HG03460 (cell line): ENCODE data around the gene LRRD1.
"Not testable (repeated sequence)": the region's sequence is repeated elsewhere in the genome, so short reads cannot be mapped to it uniquely, and the experiment has no call there.

Source experiments
- ATAC-seq: cut with Tn5 transposase; IDR thresholded peaks from one replicate; pipeline ENCODE4 v1.9.1; 2021; ENCODE audit not compliant: unreplicated experiment

Gene LRRD1

DNA sequence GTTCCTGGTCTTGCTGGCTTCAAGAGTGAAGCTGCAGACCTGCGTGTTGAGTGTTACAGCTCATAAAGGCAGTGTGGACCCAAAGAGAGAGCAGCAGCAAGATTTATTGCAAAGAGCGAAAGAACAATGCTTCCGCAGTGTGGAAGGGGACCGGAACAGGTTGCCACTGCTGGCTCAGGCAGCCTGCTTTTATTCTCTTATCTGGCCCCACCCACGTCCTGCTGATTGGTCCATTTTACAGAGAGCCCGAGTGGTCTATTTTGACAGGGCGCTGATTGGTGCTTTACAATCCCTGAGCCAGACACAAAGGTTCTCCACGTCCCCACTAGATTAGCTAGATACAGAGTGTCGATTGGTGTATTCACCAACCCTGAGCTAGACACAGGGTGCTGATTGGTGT is 36.2 kb downstream of the LRRD1 start:
- not testable (repeated sequence) for ATAC-seq

GRCh38 chr7:92141161-92141560 is 37.8 kb downstream of the LRRD1 start:
- no peak for ATAC-seq

DNA sequence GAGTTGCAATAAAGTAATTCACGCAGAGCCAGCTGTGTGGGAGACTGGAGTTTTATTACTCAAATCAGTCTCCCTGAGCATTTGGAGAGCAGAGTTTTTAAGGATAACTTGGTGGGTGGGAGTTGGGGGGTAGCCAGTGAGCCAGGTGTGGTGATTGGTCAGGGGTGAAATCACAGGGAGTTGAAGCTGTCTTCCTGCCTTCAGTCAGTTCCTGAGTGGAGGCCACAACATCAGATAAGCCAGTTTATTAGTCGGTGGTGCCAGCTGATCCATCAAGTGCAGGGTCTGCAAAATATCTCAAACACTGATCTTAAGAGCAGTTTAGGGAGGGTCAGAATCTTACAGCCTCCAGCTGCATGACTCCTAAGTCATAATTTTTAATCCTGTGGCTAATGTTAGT is 41.4 kb downstream of the LRRD1 start:
- ATAC-seq, result no peak

GRCh38 chr7:92135052-92135889 is 43.7 kb downstream of the LRRD1 start:
- ATAC-seq, result no peak

DNA sequence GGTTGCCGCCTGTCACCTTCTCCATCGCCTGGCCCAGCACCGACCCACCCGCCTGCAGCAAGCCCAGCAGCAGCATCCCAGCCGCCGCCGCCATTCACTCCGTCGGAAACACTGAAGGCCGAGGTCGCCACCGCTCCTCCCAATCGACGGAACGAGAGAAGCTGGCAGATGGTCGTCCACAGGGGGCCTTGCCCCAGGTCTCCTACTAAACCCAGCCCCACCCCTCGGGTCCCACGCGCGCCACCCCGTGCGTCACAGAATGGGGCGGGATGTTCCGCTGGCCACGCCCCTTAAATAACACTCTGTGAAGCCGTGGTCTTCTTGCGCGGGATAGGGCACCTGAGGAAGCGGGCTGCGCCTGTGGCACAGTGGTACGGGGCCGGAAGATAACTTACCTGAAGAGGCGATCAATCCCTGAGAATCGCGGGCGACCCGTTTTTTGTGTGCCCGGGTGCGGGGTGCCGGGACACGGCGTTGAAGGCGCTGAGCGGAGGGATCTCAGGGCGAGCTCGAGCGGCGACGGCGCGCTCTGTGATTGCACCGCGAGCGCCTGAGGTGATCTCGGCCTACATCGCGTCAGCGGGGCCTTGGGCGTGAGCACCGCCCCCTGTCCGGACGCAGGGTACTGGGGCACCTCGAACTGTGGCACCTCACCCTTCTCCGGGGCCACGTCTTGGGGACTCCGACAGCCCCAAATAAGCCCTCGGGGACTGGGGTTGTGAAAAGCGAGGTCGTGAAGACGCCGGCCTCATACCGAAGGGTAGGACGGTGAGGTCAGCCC is 44.5 kb downstream of the LRRD1 start, which contains the start of gene CYP51A1:
Gene CYP51A1 (minus strand): TSS at position 207 of the 781 bp plus-strand sequence. CDS start 113 bp downstream, at position 94.
- ATAC-seq, result peak; percentile 89

DNA sequence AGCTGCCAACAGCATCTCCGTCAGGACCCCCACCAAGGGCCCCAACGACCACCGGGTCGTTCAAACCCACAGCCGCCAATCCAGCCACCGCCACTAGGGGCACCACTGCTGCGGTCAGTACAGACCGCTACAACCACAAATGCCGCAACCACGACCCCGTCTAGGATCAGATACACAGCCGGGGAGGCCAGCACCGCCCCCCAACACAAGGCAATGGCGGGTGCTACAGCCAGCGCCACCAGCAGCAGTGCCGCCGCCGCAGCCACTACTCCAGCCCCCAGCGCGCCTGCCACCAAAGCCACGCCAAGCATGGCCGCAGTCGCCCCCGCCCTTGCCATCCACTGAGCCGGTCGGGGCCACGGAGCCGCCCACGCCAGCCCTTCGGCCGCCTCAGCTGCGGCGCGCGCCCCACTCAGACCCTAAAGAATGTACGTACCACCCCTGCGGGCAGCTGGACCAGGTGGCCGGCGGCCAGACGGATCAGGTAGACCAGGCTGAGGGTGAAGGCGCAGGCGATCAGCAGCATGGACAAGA is 45.1 kb downstream of the LRRD1 start:
- ATAC-seq, result peak; percentile 26

DNA sequence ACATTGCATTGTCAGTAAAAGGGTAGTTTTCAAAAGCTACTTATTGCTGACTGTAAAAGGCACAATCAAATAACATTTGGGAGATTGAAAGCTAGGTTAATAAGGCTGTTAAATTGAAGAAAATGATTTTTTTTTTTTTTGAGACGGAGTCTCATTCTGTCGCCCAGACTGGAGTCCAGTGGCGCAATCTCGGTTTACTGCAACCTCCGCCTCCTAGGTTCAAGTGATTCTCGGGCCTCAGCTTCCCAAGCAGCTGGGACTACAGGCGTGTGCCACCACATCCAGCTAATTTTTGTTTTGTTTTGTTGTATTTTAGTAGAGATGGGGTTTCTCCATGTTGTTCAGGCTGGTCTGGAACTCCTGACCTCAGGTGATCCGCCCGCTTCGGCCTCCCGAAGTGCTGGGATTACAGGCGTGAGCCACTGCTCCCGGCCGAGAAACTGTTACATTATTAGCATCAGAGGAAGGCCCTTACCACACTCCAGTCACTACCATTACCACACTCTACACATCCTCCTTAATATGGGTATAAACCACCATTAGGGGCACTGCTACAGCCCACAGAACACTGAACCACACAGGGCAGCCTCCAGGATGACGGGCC is 45.7 kb downstream of the LRRD1 start:
- ATAC-seq, result peak; percentile 18

- no peak for ATAC-seq
These were observed 47.1 kb downstream of the LRRD1 start for GRCh38 chr7:92131764-92132330.

- ATAC-seq, result no peak
These were observed 47.8 kb downstream of the LRRD1 start for GRCh38 chr7:92131093-92131492.

DNA sequence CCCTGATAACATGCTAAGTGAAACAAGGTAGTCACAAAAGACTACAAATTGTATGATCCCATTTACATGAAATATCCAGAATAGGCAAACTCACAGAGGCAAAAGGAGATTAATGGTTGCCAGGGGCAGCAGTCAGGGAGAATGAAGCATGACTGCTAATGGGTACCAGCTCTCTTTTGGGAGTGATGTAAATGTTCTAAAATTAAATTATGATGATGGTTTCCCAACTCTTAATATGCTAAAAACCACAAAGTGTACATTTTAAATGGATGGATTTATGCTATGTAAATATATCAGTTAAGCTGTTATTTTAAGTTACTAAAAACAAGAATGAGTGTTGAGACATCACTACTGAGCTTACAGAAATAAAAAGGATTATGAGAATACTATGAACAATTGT is 57.3 kb downstream of the LRRD1 start:
- no peak for ATAC-seq

- ATAC-seq, result no peak
These were observed 59.7 kb downstream of the LRRD1 start for GRCh38 chr7:92119213-92119759.

DNA sequence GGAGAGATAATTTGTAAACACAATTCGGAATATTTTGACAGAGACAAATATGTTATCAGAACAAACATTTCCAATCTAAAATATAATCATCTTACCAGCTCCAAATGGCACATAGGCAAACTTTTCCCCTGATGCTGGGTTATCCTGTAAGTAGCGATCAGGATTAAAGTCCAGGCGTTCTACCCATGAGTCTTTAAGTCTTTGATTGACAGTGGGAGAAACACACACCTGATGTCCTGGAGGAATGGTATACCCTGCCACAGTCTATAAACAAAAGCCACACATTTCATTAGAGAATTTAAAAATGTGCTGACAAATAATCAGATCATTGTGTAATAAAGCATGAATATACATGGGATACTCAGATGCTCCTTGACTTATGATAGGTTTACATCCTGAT is 62.0 kb downstream of the LRRD1 start:
- ATAC-seq, result no peak

GRCh38 chr7:92115821-92116220 is 63.1 kb downstream of the LRRD1 start:
- ATAC-seq, result no peak

DNA sequence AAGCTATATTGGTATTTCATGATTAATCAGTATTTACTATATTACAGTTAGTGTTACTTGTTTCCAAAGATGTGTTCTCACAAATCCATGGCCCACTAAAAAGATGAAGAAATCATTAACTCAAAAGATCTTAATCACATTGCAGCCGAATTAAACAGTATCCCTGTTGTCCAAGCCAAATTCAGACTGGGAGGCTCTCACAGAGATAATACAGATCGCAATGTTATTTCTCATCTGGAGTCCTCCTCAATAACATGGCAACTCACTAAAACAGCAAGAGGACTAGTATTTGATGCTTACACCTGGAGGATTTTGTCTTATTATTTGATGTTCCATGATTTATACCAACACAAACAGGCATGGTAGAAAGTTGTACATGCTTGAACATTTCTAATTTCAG is 68.1 kb downstream of the LRRD1 start:
- ATAC-seq, result no peak

DNA sequence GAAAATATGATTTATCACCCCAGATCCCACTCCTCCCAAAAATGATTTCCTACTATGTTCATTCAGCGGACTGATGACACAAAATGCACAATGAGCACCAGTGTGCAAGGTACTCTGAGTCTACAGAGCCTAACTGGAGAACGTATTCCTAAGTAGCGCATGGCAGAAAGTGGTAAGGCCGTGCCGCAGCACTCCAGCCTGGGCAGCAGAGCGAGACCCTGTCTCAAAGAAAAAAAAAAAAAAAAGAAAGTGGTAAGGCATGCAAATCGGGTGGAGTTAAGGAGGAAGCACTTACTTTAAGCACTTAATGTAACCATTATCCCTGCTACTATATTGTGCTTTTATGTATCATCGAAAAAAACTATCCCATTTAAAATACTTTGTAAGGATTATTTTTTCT is 70.1 kb downstream of the LRRD1 start:
- no peak for ATAC-seq

- not testable (repeated sequence) for ATAC-seq
These were observed 76.1 kb downstream of the LRRD1 start for GRCh38 chr7:92102862-92103261.

- ATAC-seq, result no peak
These were observed 78.4 kb downstream of the LRRD1 start for GRCh38 chr7:92100534-92100933.

- ATAC-seq, result no peak
These were observed 83.6 kb downstream of the LRRD1 start for GRCh38 chr7:92095380-92095779.
